ENCODE results near the gene HTRA2.

The HTRA2 gene

DNA sequence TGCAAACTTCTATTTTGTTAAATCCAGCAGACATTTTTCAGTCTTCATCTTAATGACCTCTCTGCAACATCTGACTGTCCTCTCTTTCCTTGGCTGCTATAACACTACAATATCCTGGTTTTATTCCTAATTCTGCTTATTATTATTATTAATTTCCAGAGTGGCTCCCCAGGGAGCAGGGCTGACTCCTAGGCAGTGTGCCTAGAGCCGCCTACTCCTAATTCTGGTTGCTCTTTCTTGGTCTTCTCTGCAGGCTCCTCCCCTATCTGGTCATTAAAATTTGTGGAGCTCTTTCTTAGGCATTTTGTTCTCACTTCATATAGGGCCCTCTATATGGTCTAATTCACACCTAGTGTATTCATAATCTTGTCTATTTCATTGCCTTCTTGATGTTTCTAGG lies 13.2 kb downstream of the HTRA2 start:
- no peak overlapping the region for H3K4me3 ChIP-seq (ENCODE audit: low read depth, low read length)
- no peak for DNase-seq (ENCODE audit: low read depth, low spot score)
- TF ChIP-seq, protein P1, sequence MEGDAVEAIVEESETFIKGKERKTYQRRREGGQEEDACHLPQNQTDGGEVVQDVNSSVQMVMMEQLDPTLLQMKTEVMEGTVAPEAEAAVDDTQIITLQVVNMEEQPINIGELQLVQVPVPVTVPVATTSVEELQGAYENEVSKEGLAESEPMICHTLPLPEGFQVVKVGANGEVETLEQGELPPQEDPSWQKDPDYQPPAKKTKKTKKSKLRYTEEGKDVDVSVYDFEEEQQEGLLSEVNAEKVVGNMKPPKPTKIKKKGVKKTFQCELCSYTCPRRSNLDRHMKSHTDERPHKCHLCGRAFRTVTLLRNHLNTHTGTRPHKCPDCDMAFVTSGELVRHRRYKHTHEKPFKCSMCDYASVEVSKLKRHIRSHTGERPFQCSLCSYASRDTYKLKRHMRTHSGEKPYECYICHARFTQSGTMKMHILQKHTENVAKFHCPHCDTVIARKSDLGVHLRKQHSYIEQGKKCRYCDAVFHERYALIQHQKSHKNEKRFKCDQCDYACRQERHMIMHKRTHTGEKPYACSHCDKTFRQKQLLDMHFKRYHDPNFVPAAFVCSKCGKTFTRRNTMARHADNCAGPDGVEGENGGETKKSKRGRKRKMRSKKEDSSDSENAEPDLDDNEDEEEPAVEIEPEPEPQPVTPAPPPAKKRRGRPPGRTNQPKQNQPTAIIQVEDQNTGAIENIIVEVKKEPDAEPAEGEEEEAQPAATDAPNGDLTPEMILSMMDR (IDR thresholded peaks at IDR 0.05; ENCODE audit: low read depth, low read length): no peak
- in situ Hi-C loops (cut with HindIII; ENCODE audit: low sequenced_read_pairs): no loop called here

DNA sequence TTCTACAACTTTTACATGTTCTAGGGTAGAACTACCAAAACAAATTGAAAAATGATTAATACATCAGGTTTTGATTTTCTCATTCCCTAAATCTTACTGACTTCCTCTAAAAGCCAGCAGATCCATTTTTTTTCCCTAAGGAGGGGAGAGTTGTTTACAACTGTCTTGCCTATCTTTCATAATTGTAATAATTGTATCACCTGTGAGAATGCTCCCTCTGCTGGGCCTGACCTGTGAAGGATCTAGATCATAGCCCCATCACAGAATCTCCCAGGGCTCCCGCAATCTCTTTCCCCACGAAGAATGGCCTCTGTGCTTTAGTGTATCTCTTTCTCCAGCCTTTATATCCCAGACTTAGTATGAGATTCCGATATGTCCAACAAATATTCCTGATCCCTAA lies 14.9 kb downstream of the HTRA2 start:
- TF ChIP-seq, protein P1 (IDR thresholded peaks at IDR 0.05; ENCODE audit: low read depth, low read length): no peak
- no peak overlapping the region for H3K4me3 ChIP-seq (ENCODE audit: low read depth, low read length)
- no peak for DNase-seq (ENCODE audit: low read depth, low spot score)
- in situ Hi-C loops (cut with HindIII; ENCODE audit: low sequenced_read_pairs): no loop called here

DNA sequence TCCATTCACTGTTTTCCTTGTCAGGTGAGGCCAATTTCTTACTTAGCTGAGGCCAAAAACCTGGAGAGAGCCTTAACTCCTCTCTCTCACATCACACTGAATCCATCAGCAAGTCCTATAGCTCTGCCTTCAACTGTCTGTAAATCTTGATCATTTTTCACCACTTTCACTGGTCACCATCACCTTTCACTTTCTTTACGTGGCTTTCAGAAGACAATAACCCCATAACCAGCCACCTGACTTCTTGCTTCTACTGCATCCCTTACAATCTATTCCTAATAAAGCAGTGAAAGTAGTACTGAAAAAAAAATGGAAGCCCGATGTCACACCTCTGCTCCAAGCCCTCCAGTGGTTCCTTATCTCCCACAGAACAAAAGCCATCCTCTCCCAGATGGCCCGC lies 16.3 kb downstream of the HTRA2 start:
- DNase-seq (ENCODE audit: low read depth, low spot score): no peak
- no peak overlapping the region for H3K4me3 ChIP-seq (ENCODE audit: low read depth, low read length)
- TF ChIP-seq, protein P1 (IDR thresholded peaks at IDR 0.05; ENCODE audit: low read depth, low read length): no peak
- in situ Hi-C loops (cut with HindIII; ENCODE audit: low sequenced_read_pairs): no loop called here

DNA sequence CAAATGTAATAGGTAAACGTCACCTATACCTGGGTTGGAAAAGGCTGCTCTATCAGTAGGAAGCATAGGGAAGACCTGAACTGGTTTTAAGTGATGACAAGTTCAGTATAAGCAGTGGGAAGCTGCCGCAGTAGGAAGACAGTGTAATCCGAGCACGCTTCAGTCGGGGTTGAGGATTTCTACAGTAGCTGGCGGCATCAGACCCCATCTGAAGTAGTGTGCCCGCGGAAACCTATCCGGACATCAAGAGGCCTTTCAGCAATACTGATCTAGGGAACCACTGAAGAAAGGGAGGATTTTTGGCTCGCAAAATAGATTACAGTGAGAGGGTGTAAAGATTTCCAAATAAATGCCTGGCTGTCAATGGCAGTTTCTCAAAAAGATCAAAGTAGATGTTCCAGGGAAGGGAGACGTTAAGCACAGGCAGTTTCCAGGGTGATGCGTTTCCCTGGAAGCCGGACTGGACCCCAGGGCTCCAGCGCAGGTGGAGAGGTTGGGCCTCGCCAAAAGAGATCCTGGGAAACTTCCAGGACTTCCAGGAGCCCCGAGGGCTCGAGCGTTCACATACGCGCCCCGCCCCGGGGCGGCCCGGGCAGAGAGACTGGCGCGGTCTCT lies 18.7 kb downstream of the HTRA2 start:
- in situ Hi-C loops (cut with HindIII; ENCODE audit: low sequenced_read_pairs): no loop called here

DNA sequence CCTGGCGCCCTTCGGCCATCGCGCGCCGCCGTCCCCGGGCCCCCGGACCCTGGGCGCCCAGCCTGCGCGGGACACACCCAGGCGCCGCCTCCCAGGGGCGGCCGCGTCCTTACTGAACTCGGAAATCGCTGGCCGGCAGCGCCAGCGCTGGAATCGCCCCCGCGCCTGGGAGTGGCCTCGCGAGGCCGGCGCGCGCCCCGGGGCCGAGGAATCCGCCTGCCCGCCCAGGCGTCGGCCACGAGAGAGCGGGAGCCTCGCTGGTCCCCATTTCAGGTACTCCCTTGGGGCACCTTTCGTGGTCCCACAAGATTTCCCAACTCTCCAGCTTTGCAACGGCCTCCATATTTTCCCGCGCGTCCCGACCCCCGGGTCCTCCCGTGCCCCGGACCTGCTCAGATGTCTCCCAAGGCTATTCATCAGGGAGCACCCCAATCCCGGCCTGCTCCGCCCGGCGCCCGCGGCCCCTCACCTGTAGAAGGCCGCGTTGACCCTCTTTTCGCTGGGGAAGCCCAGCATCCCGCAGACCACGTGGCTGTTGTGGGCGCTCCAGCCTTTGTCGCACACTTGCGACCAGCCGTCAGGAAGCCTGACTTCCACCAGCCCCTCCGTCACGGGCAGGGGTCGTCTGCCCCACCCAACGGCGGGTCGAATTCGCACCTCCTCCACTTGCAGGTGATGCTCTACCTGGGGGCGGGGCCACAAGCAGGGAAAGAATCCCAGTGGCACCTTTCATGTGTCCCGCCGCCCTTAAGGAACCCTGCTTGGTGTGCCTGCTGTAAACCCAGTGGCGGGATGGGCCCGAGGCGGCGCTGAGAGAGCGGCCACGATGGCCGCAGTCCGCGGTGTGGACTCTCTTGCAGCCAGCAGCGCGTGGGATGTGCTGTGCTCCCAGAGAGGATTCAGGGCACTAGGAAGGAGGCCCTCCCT lies 19.4 kb downstream of the HTRA2 start:
- in situ Hi-C loops (cut with HindIII; ENCODE audit: low sequenced_read_pairs): no loop called here
- TF ChIP-seq, protein P1 (IDR thresholded peaks at IDR 0.05; ENCODE audit: low read depth, low read length): no peak
- peak; percentile 32 for DNase-seq (ENCODE audit: low read depth, low spot score)
- peak overlapping the region; percentile 52 for H3K4me3 ChIP-seq (ENCODE audit: low read depth, low read length)

More for the DNA sequence above, 18.7 kb downstream of the HTRA2 start:
- TF ChIP-seq, protein P1 (IDR thresholded peaks at IDR 0.05; ENCODE audit: low read depth, low read length): no peak
- H3K4me3 ChIP-seq (ENCODE audit: low read depth, low read length): peak overlapping the region; percentile 52
- DNase-seq (ENCODE audit: low read depth, low spot score): peak; percentile 9

DNA sequence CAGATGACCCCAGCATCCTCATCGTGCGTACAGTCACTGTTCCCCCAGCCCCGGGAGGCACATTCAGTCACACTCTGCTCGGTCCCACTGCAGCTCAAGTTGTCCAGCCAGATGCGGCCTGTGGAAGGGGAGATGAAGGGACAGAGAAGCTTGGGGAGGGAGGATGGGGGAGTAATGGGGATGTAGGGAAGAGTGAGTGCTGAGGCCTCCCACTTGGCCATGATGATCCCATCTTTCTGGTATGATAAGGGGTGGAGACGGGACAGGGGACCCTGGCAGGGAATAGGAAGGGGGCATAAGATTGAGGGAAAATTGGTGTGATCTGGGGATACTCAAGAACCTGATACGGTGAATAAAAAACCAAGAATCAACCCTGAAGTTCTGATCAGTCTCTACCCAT lies 20.5 kb downstream of the HTRA2 start:
- in situ Hi-C loops (cut with HindIII; ENCODE audit: low sequenced_read_pairs): no loop called here
- H3K4me3 ChIP-seq (ENCODE audit: low read depth, low read length): no peak overlapping the region
- no peak for DNase-seq (ENCODE audit: low read depth, low spot score)
- TF ChIP-seq, protein P1 (IDR thresholded peaks at IDR 0.05; ENCODE audit: low read depth, low read length): no peak

Data from astrocyte of the spinal cord (primary cell).